ENCODE measurements around the gene KCNQ1. TPM values are rescaled to one million over a fixed set of nuclear protein-coding genes. Genes with fewer than 3 reads are reported as not detected.

KCNQ1 gene
- total RNA-seq, 1 experiment from 2014 or later: 2.3 TPM

DNA sequence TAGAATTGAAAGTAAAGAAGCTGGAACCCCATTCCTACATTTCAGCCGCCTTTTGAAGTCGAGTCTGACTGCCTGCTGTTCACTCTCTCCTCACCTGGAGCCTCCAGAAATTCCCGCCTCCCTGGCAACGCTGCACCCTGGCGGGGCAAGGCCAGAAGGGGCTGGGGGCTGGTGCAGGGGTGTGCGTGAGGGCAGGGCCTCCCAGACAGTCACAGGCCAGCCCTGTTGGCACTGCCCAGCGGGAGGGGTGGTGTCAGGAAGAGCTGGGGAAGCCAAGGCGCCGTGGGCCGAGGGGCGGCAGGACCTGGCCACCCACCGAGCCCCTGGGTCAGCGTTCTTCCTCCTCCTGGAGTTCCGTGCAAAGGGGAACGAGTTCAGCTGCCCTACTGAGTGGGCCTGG, 131.7 kb downstream of the KCNQ1 start:
- Histone ChIP-seq H4K20me1 (ENCODE audit: control insufficient read depth, insufficient read depth, insufficient read length) (no peaks in the 10 kb centered on the region), H2AFZ (ENCODE audit: low read length) (no peak overlapping the region), H3K18ac (ENCODE audit: insufficient read length, low read depth, low read length) (no peak overlapping the region), H2BK5ac (ENCODE audit: insufficient read length, low read length) (no peak overlapping the region), H2BK12ac (ENCODE audit: insufficient read length, low read depth, low read length) (no peak overlapping the region), H4K5ac (ENCODE audit: insufficient read length, low read depth, low read length) (no peak overlapping the region), H3K23me2 (ENCODE audit: insufficient read length, low read depth, low read length, poor library complexity, severe bottlenecking) (no peaks in the 10 kb centered on the region), H3K4ac (ENCODE audit: low read depth, low read length) (no peak overlapping the region), H3K79me1 (ENCODE audit: insufficient read depth, low read depth, low read length, poor library complexity, severe bottlenecking) (no peaks in the 10 kb centered on the region), H3K27me3 (ENCODE audit: insufficient read depth, low read length) (no peaks in the 10 kb centered on the region; the same call in 1 of the 2 replicates), H2BK120ac (ENCODE audit: low read depth, low read length, poor library complexity, severe bottlenecking) (no peak overlapping the region), H3K9ac (ENCODE audit: extremely low read depth, insufficient read length, low read length) (no peak overlapping the region), H3K79me2 (ENCODE audit: insufficient read depth, low read length) (no peaks in the 10 kb centered on the region), H4K8ac (replicated peaks; ENCODE audit: insufficient read length, low read depth, low read length) (no peak overlapping the region), H4K91ac (ENCODE audit: insufficient read length, low read depth, low read length) (no peak overlapping the region), H3T11ph (ENCODE audit: low read length) (no peak overlapping the region), H3K4me2 (ENCODE audit: insufficient read depth, insufficient read length, low read length) (no peak overlapping the region), H3K27ac (ENCODE audit: insufficient read length, low read depth, low read length) (no peak overlapping the region), H2AK5ac (ENCODE audit: insufficient read length, low read length) (no peak overlapping the region), H3K9me3 (ENCODE audit: control insufficient read depth, low read depth, low read length) (no peaks in the 10 kb centered on the region), H2BK15ac (ENCODE audit: low read depth, low read length) (no peak overlapping the region), H3K14ac (ENCODE audit: insufficient read depth, low read length) (no peak overlapping the region; the same call in 1 of the 2 replicates), H3K56ac (ENCODE audit: insufficient read length, low read depth, low read length) (no peak overlapping the region), H3K4me1 (ENCODE audit: insufficient read depth, low read length) (no peaks in the 10 kb centered on the region), H3K23ac (ENCODE audit: insufficient read length, low read depth, low read length) (no peak overlapping the region), H2BK20ac (ENCODE audit: low read depth, low read length, poor library complexity, severe bottlenecking) (no peak overlapping the region)
- Mint-ChIP-seq H3K9me3 (no peaks in the 10 kb centered on the region), H3K4me1 (peaks cover 2 to 7% of the 10 kb centered on the region in 2 experiments; a peak in 2 of 4 replicates), H3K4me3 (no peak overlapping the region), H3K36me3 (ENCODE audit: insufficient read depth in 1 of 3, low read depth in 3 of 3) (no peaks in the 10 kb centered on the region), H3K27me3 (ENCODE audit: low read depth) (peaks cover 72% of the 10 kb centered on the region), H3K27ac (no peak overlapping the region)
- DNase-seq: peak; percentile 15
- no CpG with 5 or more reads among the region's 15 CpGs for WGBS (ENCODE audit: extremely low coverage, insufficient read length, low lambda C conversion rate)
- TF ChIP-seq, protein P1, sequence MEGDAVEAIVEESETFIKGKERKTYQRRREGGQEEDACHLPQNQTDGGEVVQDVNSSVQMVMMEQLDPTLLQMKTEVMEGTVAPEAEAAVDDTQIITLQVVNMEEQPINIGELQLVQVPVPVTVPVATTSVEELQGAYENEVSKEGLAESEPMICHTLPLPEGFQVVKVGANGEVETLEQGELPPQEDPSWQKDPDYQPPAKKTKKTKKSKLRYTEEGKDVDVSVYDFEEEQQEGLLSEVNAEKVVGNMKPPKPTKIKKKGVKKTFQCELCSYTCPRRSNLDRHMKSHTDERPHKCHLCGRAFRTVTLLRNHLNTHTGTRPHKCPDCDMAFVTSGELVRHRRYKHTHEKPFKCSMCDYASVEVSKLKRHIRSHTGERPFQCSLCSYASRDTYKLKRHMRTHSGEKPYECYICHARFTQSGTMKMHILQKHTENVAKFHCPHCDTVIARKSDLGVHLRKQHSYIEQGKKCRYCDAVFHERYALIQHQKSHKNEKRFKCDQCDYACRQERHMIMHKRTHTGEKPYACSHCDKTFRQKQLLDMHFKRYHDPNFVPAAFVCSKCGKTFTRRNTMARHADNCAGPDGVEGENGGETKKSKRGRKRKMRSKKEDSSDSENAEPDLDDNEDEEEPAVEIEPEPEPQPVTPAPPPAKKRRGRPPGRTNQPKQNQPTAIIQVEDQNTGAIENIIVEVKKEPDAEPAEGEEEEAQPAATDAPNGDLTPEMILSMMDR (conservative IDR thresholded peaks at IDR 0.05): no peak

All from H9 (cell line).